HFFc6 (cell line): Measurements from ENCODE around the gene PCDH1. TPM values are rescaled to one million over a fixed set of nuclear protein-coding genes. Genes with fewer than 3 reads are reported as not detected.

Source experiments
- DNase-seq: peaks from one replicate; pipeline ENCODE4 v3.0.0-alpha.2; 2018
- H3K27ac Mint-ChIP-seq: 2 replicates; pipeline ENCODE4 v1.8.0; 2020; ENCODE audit warnings: mild to moderate bottlenecking, mixed read lengths
- H3K27me3 Mint-ChIP-seq: 2 replicates; pipeline ENCODE4 v1.8.0; 2021; ENCODE audit warnings: mild to moderate bottlenecking, moderate library complexity, mixed read lengths; ENCODE audit not compliant: insufficient read depth
- H3K36me3 Mint-ChIP-seq: 2 replicates; pipeline ENCODE4 v1.8.0; 2021; ENCODE audit warnings: low read depth, mixed read lengths
- H3K4me1 Mint-ChIP-seq: 2 replicates; pipeline ENCODE4 v1.8.0; 2020; ENCODE audit warnings: low read depth, mixed read lengths
- H3K4me3 Mint-ChIP-seq: 2 replicates; pipeline ENCODE4 v1.8.0; 2020; ENCODE audit warnings: mild to moderate bottlenecking, moderate library complexity, mixed read lengths
- H3K9me3 Mint-ChIP-seq: 2 replicates; pipeline ENCODE4 v1.8.0; 2020; ENCODE audit warnings: mild to moderate bottlenecking, mixed read lengths
- total RNA-seq, 6 experiments: library from RNA; stranded (reverse); fragmentation: NEBNext Ultra II Directional; extraction: Animal tissue kit (Norgen Biotek cat#: 25700); gene quantifications; 2 replicates in 1 of 6; 3 replicates in 5 of 6; pipeline ENCODE4 v1.2.3, GENCODE V29; 2021
- TF ChIP-seq, protein P1 (sequence below): fragments of 200-600 bp; sonication (generic); IDR thresholded peaks from 2 replicates; pipeline ENCODE4 v1.5.0; 2021; ENCODE audit warnings: antibody characterized with exemption, mild to moderate bottlenecking

Gene PCDH1
- total RNA-seq, 6 experiments from 2014 or later = 0.07 to 0.18 (median 0.07) TPM; not detected in 1

DNA sequence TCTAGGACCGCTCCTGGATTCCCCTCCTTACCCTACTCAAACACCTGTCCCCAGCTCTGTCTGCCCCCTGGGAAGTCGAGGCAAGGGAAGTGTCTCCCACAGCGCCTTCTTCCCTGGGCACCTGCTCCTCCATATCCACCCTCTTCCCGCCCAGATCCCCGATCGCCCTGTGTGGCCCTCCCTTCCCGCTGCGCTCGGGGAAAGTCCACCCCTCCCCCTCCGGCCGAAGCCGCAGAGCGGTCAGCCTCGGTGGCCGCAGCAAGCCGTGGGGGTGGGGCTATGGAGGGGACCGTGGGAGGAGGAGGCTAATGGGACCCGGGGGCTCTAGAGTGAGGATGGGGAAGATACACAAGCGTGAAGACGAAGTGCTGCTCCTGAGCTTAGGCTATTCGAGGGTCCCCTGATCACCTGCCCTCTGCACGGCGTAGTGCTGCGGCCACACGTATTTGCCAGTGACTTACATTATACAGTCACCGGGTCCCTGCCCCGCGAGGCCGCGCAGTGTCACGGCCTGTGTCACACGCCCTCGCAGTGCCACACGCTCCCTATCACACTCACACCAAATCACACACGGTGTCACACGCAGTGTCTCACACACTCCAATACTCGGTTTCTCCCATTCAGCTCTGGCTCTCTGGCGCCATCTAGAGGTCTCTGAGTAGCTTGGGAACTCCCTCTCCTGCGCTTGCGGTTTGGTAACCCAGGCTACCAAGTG lies 658 bp upstream of the PCDH1 start:
- Mint-ChIP-seq H3K4me1 (peaks cover 18% of the 10 kb centered on the region), H3K27me3 (peaks cover 50% of the 10 kb centered on the region), H3K27ac (no peak overlapping the region), H3K4me3 (peak overlapping the region; percentile 75), H3K9me3 (no peaks in the 10 kb centered on the region), H3K36me3 (no peaks in the 10 kb centered on the region)
- TF ChIP-seq, protein P1, sequence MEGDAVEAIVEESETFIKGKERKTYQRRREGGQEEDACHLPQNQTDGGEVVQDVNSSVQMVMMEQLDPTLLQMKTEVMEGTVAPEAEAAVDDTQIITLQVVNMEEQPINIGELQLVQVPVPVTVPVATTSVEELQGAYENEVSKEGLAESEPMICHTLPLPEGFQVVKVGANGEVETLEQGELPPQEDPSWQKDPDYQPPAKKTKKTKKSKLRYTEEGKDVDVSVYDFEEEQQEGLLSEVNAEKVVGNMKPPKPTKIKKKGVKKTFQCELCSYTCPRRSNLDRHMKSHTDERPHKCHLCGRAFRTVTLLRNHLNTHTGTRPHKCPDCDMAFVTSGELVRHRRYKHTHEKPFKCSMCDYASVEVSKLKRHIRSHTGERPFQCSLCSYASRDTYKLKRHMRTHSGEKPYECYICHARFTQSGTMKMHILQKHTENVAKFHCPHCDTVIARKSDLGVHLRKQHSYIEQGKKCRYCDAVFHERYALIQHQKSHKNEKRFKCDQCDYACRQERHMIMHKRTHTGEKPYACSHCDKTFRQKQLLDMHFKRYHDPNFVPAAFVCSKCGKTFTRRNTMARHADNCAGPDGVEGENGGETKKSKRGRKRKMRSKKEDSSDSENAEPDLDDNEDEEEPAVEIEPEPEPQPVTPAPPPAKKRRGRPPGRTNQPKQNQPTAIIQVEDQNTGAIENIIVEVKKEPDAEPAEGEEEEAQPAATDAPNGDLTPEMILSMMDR = peak; percentile 97
- peak; percentile 78 for DNase-seq

DNA sequence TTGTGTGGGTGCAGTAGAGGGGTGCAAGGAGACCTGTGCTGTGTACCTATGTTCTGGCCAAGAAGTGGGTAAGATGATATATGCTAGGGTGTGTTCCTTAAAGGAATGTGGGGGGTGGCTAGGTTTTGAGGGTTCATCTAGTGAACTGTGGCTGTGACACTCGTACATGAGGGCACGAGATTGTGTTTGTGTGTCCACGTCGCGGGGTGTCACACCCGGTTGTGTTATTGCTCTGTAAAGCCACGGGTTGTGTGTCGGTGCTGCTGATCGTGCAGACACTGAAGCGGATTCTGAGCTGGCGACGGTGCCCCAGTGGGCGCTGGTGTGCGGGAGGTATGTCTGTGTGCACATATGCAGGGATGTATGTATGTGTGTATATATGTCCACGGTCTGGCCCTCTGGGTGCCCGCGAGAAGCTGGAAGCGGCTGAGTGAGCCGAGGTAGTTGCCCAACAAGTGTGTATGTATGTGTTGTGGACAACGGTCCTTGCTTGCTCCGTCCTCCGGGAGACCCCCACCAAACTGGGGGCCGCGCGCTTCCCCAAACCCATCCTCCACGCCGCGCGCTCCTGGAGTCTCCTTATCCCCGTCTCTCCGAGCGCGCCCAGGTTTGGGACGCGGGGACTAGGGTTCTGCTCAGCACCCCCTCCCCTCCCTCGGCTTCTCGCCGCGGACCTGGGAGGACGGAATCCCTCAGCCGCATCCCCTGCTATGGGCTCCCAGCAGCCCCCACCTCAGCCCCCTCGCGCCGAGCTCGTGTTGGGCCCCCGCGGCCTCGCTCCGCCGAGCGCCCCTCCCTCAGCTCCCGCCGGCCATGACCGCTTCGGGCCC lies 639 bp downstream of the PCDH1 start:
- no peaks in the 10 kb centered on the region for H3K36me3 Mint-ChIP-seq
- peaks cover 18% of the 10 kb centered on the region for H3K4me1 Mint-ChIP-seq
- H3K9me3 Mint-ChIP-seq = no peaks in the 10 kb centered on the region
- H3K27ac Mint-ChIP-seq = no peak overlapping the region
- H3K27me3 Mint-ChIP-seq = peaks cover 56% of the 10 kb centered on the region
- peak overlapping the region; percentile 69 for H3K4me3 Mint-ChIP-seq
- TF ChIP-seq, protein P1 = no peak
- DNase-seq = no peak

DNA sequence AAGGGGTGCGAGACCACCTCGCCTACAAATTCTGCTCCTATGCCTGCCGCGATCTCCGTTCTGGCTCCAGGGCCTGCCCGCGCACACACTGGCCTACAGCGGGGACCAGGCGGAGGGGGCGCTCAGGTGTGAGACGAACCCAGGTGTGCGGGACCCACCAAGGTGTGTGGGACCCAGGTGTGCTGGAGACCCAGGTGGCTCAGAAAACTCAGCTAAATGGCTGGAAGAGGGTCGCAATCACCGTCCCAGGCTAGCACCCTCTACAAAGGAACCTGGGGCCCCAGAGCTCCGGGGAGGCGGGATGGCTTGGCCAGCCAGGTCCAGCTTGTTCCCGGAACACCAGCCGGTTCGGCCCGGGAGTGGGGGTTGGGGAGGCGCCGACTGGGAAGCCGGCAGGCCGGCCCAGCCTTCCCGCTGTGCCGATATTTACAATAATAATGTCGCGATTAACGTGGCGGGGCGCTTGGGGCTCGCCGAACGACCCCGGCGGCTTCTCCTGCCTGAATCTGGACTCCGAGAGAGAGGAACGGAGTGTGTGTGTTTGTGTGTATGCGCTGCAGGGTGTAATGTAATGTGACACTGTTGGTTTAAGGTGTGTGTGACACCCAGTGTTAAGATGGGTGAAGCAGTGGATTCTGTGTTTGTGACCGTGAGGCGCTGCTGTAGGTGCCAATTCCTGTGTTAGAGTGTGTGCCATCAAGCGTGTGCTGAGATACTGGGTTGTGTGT lies 1.4 kb downstream of the PCDH1 start:
- TF ChIP-seq, protein P1 = no peak
- no peaks in the 10 kb centered on the region for H3K9me3 Mint-ChIP-seq
- DNase-seq = no peak
- no peaks in the 10 kb centered on the region for H3K36me3 Mint-ChIP-seq
- H3K27ac Mint-ChIP-seq = no peak overlapping the region
- H3K27me3 Mint-ChIP-seq = peaks cover 54% of the 10 kb centered on the region
- H3K4me1 Mint-ChIP-seq = peaks cover 18% of the 10 kb centered on the region
- no peak overlapping the region for H3K4me3 Mint-ChIP-seq

DNA sequence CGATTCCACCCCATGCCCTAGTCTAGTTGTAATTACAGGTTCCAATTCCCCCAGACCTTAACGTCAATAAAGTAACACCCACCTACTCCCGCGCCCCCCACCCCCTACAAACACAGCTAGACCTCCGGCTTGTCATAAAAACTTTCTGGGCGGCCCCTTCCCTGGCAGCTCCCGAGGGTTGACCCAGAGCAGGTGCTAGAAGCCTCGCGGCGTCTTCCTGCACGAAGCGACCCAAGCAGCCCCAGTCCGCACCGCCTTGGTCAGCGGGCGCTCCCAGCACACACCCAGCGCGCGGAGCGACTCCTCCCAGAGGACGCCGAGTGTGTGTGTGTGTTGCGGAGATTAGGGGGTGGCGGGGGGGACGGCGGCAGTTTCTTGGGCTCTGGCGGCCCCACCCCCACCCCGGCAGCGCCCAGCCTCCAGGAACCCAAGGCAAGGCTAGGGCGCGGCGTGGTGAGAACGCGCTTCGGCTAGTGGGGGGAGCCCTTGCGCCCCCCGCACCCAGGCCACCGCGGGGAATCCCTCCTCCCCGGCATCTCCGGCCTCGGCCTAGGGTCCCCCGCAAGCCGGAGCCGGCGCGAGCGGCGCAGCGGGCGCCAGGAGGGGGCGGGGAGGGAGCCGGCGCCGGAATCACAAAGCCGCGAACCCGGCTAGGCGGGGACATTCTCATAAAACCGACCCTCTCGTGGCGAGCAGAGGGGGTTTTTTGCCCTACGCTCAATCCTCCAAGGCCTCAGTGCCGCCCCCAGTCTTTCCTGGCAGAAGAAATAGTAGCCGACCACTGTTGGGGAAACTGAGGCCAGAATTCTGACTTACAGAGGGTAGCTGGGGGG lies 2.2 kb downstream of the PCDH1 start:
- Mint-ChIP-seq H3K27ac (no peak overlapping the region), H3K27me3 (peaks cover 56% of the 10 kb centered on the region)

More for the DNA sequence above, 2.2 kb downstream of the PCDH1 start:
- H3K9me3 Mint-ChIP-seq = no peaks in the 10 kb centered on the region
- H3K4me3 Mint-ChIP-seq = no peak overlapping the region
- TF ChIP-seq, protein P1 = no peak
- DNase-seq = no peak
- H3K36me3 Mint-ChIP-seq = no peaks in the 10 kb centered on the region
- peaks cover 18% of the 10 kb centered on the region for H3K4me1 Mint-ChIP-seq
